ENCODE results near the gene SORCS2. TPM values are rescaled to one million over a fixed set of nuclear protein-coding genes. Genes with fewer than 3 reads are reported as not detected.

The SORCS2 gene
- total RNA-seq, 1 donor from 2014 or later, result 5.2 TPM

- H3K4me1 ChIP-seq, result no peaks in the 10 kb centered on the region
- no peak overlapping the region for H2AFZ ChIP-seq (replicated peaks)
- peaks cover 6% of the 10 kb centered on the region for H3K27me3 ChIP-seq
- no peak overlapping the region for H3K9ac ChIP-seq
- Mint-ChIP-seq H3K27ac (no peak overlapping the region), H3K9me3 (no peaks in the 10 kb centered on the region), H3K4me1 (peaks cover 8% of the 10 kb centered on the region), H3K4me3 (no peak overlapping the region), H3K36me3 (no peaks in the 10 kb centered on the region), H3K27me3 (ENCODE audit: insufficient read depth, low read depth) (peaks cover 5% of the 10 kb centered on the region)
- no peaks in the 10 kb centered on the region for H3K36me3 ChIP-seq
- no peaks in the 10 kb centered on the region for H4K20me1 ChIP-seq (ENCODE audit: low read depth)
- no peak overlapping the region for H3K4me2 ChIP-seq
- no peak for DNase-seq (ENCODE audit: low spot score)
- H3K27ac ChIP-seq, result no peak overlapping the region
- TF ChIP-seq EZH2phosphoT487 (IDR thresholded peaks at IDR 0.05) (no peak), EZH2 (IDR thresholded peaks at IDR 0.05) (no peak), CTCF (IDR thresholded peaks at IDR 0.05) (no peak)
- no peaks in the 10 kb centered on the region for H3K79me2 ChIP-seq (ENCODE audit: low read depth)
- no peaks in the 10 kb centered on the region for H3F3A ChIP-seq (ENCODE audit: low read depth)
- no peak overlapping the region for H3K4me3 ChIP-seq
- H3K9me3 ChIP-seq (ENCODE audit: low read depth), result no peaks in the 10 kb centered on the region
Measured at GRCh38 chr4:7173841-7174449, 18.4 kb upstream of the SORCS2 start.

GRCh38 chr4:7179158-7179557 lies 13.2 kb upstream of the SORCS2 start:
- H3K9ac ChIP-seq, result no peak overlapping the region
- Mint-ChIP-seq H3K27ac (no peak overlapping the region), H3K36me3 (no peaks in the 10 kb centered on the region), H3K27me3 (ENCODE audit: insufficient read depth, low read depth) (peaks cover 7% of the 10 kb centered on the region), H3K4me3 (no peak overlapping the region), H3K9me3 (peaks cover 8% of the 10 kb centered on the region), H3K4me1 (peaks cover under 1% of the 10 kb centered on the region)
- no peaks in the 10 kb centered on the region for H3F3A ChIP-seq (ENCODE audit: low read depth)
- H3K79me2 ChIP-seq (ENCODE audit: low read depth), result no peaks in the 10 kb centered on the region
- no peaks in the 10 kb centered on the region for H4K20me1 ChIP-seq (ENCODE audit: low read depth)
- H3K4me2 ChIP-seq, result no peak overlapping the region
- H3K9me3 ChIP-seq (ENCODE audit: low read depth), result no peaks in the 10 kb centered on the region
- TF ChIP-seq EZH2phosphoT487 (IDR thresholded peaks at IDR 0.05) (no peak), CTCF (IDR thresholded peaks at IDR 0.05) (no peak), EZH2 (IDR thresholded peaks at IDR 0.05) (no peak)
- no peaks in the 10 kb centered on the region for H3K36me3 ChIP-seq
- H3K27ac ChIP-seq, result no peak overlapping the region
- peaks cover 6% of the 10 kb centered on the region for H3K27me3 ChIP-seq
- H3K4me1 ChIP-seq, result no peaks in the 10 kb centered on the region
- DNase-seq (ENCODE audit: low spot score), result no peak
- no peak overlapping the region for H2AFZ ChIP-seq (replicated peaks)
- H3K4me3 ChIP-seq, result no peak overlapping the region

- Mint-ChIP-seq H3K36me3 (no peaks in the 10 kb centered on the region), H3K27ac (no peak overlapping the region), H3K4me3 (no peak overlapping the region), H3K9me3 (peaks cover 8% of the 10 kb centered on the region), H3K4me1 (no peaks in the 10 kb centered on the region), H3K27me3 (ENCODE audit: insufficient read depth, low read depth) (peaks cover 10% of the 10 kb centered on the region)
- TF ChIP-seq CTCF (IDR thresholded peaks at IDR 0.05), result no peak
- no peak for TF ChIP-seq EZH2 (IDR thresholded peaks at IDR 0.05)
- TF ChIP-seq EZH2phosphoT487 (IDR thresholded peaks at IDR 0.05), result no peak
- no peaks in the 10 kb centered on the region for H3K36me3 ChIP-seq
- no peak for DNase-seq (ENCODE audit: low spot score)
- H3K79me2 ChIP-seq (ENCODE audit: low read depth), result no peaks in the 10 kb centered on the region
- H3K27ac ChIP-seq, result no peak overlapping the region
- H3K4me2 ChIP-seq, result no peak overlapping the region
- H3K27me3 ChIP-seq, result peaks cover 6% of the 10 kb centered on the region
- no peaks in the 10 kb centered on the region for H4K20me1 ChIP-seq (ENCODE audit: low read depth)
- no peaks in the 10 kb centered on the region for H3K4me1 ChIP-seq
- H3K4me3 ChIP-seq, result no peak overlapping the region
- no peak overlapping the region for H3K9ac ChIP-seq
- H2AFZ ChIP-seq (replicated peaks), result no peak overlapping the region
- H3F3A ChIP-seq (ENCODE audit: low read depth), result no peaks in the 10 kb centered on the region
- H3K9me3 ChIP-seq (ENCODE audit: low read depth), result no peaks in the 10 kb centered on the region
Measured at GRCh38 chr4:7180938-7181337, 11.4 kb upstream of the SORCS2 start.

Measured in neural progenitor cell (in vitro differentiated cells).